ENCODE measurements around the gene USP49. TPM values are rescaled to one million over a fixed set of nuclear protein-coding genes. Genes with fewer than 3 reads are reported as not detected.

USP49 gene
- total RNA-seq, 2 donors from 2014 or later = 1.7 to 19.5 TPM

GRCh38 chr6:41798901-41799558 is 96.1 kb downstream of the USP49 start:
- TF ChIP-seq POLR2AphosphoS5 (IDR thresholded peaks at IDR 0.05) = no peak
- no peak for TF ChIP-seq CTCF (IDR thresholded peaks at IDR 0.05)
- no peak for TF ChIP-seq POLR2A (IDR thresholded peaks at IDR 0.05)
- 93% methylated on average over 7 of the region's 7 CpGs for WGBS
- H3K27ac ChIP-seq = no peak overlapping the region
- no peaks in the 10 kb centered on the region for H3K4me1 ChIP-seq (replicated peaks)
- no peaks in the 10 kb centered on the region for H3K9me3 ChIP-seq
- no peak overlapping the region for H3K4me3 ChIP-seq
- H3K36me3 ChIP-seq = no peaks in the 10 kb centered on the region
- DNase-seq (ENCODE audit: low spot score) = no peak
- no peaks in the 10 kb centered on the region for H3K27me3 ChIP-seq (replicated peaks; ENCODE audit: insufficient read depth)
- intact Hi-C loops (cut with DNase I) = no loop called here

DNA sequence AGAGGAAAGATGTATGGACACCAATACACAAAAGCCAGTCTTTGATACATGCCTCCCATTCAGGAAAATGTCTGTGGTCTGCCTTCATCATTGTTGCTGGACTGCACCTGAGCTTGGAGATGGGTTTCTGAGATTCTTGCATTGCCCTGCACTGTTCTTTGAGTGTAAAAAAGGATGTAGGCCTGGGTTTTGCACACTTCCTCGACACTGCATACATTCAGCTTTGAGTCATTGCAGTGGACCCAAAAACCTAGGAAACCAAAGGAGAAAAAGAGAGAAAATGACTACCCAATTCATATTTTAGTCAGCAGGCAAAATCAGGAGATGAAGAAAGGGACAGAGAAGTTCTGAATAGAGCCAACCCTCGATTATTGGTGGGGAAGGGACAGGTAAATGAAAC is 98.7 kb downstream of the USP49 start:
- intact Hi-C loops (cut with DNase I) = no loop called here
- WGBS = 89% methylated on average over 2 of the region's 2 CpGs

GRCh38 chr6:41791984-41792383 is 103.2 kb downstream of the USP49 start:
- intact Hi-C loops (cut with DNase I) = no loop called here
- Histone ChIP-seq H3K27ac (no peak overlapping the region), H3K4me1 (replicated peaks) (no peaks in the 10 kb centered on the region), H3K27me3 (replicated peaks; ENCODE audit: insufficient read depth) (no peaks in the 10 kb centered on the region), H3K36me3 (peaks cover 0 to 3% of the 10 kb centered on the region in 2 donors), H3K4me3 (no peak overlapping the region), H3K9me3 (no peaks in the 10 kb centered on the region)
- DNase-seq (ENCODE audit: low spot score) = no peak
- 86% methylated on average over 4 of the region's 4 CpGs for WGBS
- TF ChIP-seq POLR2A (IDR thresholded peaks at IDR 0.05) = no peak
- no peak for TF ChIP-seq POLR2AphosphoS5 (IDR thresholded peaks at IDR 0.05)
- no peak for TF ChIP-seq CTCF (IDR thresholded peaks at IDR 0.05)

More for the DNA sequence above, 98.7 kb downstream of the USP49 start:
- Histone ChIP-seq H3K9me3 (no peaks in the 10 kb centered on the region), H3K4me1 (replicated peaks) (no peaks in the 10 kb centered on the region), H3K27me3 (replicated peaks; ENCODE audit: insufficient read depth) (no peaks in the 10 kb centered on the region), H3K27ac (no peak overlapping the region), H3K36me3 (no peaks in the 10 kb centered on the region), H3K4me3 (no peak overlapping the region)
- no peak for DNase-seq (ENCODE audit: low spot score)
- TF ChIP-seq CTCF (IDR thresholded peaks at IDR 0.05) (no peak), POLR2A (IDR thresholded peaks at IDR 0.05) (no peak), POLR2AphosphoS5 (IDR thresholded peaks at IDR 0.05) (no peak)

GRCh38 chr6:41791305-41791704 is 103.9 kb downstream of the USP49 start:
- Histone ChIP-seq H3K27me3 (replicated peaks; ENCODE audit: insufficient read depth) (no peaks in the 10 kb centered on the region), H3K27ac (no peak overlapping the region), H3K4me3 (no peak overlapping the region), H3K36me3 (peaks cover 0 to 3% of the 10 kb centered on the region in 2 donors), H3K9me3 (no peaks in the 10 kb centered on the region), H3K4me1 (replicated peaks) (no peaks in the 10 kb centered on the region)
- WGBS = 79% methylated on average over 1 of the region's 1 CpG
- no peak for TF ChIP-seq POLR2A (IDR thresholded peaks at IDR 0.05)
- no peak for TF ChIP-seq POLR2AphosphoS5 (IDR thresholded peaks at IDR 0.05)
- no peak for TF ChIP-seq CTCF (IDR thresholded peaks at IDR 0.05)
- no peak for DNase-seq (ENCODE audit: low spot score)
- intact Hi-C loops (cut with DNase I) = no loop called here

DNA sequence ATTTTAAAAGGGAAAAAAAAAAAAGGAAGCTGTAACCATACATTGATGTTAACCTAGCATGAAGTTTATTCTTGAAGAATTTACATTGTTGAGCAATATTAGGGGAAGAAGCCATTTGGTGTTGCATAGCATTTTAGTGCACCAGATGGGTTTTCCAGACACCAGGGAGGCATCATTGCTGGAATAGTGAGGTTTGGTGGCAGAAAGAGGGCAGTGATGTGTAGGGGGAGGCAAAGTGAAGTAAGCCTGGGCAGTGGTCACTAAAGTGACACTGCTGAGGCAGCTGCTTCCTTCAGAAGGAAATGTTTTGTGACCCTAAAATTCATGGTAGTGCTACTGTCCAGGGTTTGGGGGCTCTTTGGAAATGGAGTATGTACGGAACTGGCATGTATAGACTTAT is 105.1 kb downstream of the USP49 start:
- no peak for TF ChIP-seq CTCF (IDR thresholded peaks at IDR 0.05)
- no peak for TF ChIP-seq POLR2A (IDR thresholded peaks at IDR 0.05)
- TF ChIP-seq POLR2AphosphoS5 (IDR thresholded peaks at IDR 0.05) = no peak
- WGBS = 93% methylated on average over 1 of the region's 1 CpG
- intact Hi-C loops (cut with DNase I) = no loop called here
- peaks cover 12% of the 10 kb centered on the region for H3K4me1 ChIP-seq (replicated peaks)
- peaks cover 0 to 3% of the 10 kb centered on the region in 2 donors for H3K36me3 ChIP-seq
- no peak for DNase-seq (ENCODE audit: low spot score)
- no peak overlapping the region for H3K27ac ChIP-seq
- H3K9me3 ChIP-seq = no peaks in the 10 kb centered on the region
- no peaks in the 10 kb centered on the region for H3K27me3 ChIP-seq (replicated peaks; ENCODE audit: insufficient read depth)
- no peak overlapping the region for H3K4me3 ChIP-seq
